Activated CD8-positive, alpha-beta memory T cell treated with anti-CD3 and anti-CD28 coated beads, Interleukin-2, amount 50 U/mL, for 4 hours (primary cell): Measurements from ENCODE around the gene TPP1.

Experiments
- DNase-seq: peaks from one replicate; pipeline ENCODE4 v3.0.0-alpha.2; 2020

Gene TPP1

GRCh38 chr11:6646918-6647679 lies 27.9 kb upstream of the TPP1 start:
- no peak for DNase-seq

GRCh38 chr11:6646576-6646917 lies 27.3 kb upstream of the TPP1 start:
- no peak for DNase-seq

- no peak for DNase-seq
These were observed 26.8 kb upstream of the TPP1 start for GRCh38 chr11:6646071-6646470.

GRCh38 chr11:6642957-6643356 lies 23.7 kb upstream of the TPP1 start:
- DNase-seq, result no peak

- no peak for DNase-seq
These were observed 21.9 kb upstream of the TPP1 start for GRCh38 chr11:6640985-6641701.

GRCh38 chr11:6640036-6640984 lies 21.1 kb upstream of the TPP1 start:
- DNase-seq, result no peak

- DNase-seq, result no peak
These were observed 19.2 kb upstream of the TPP1 start for GRCh38 chr11:6638429-6638828.

- DNase-seq, result no peak
These were observed 18.6 kb upstream of the TPP1 start for GRCh38 chr11:6637871-6638270.

GRCh38 chr11:6636480-6636879 lies 17.3 kb upstream of the TPP1 start:
- DNase-seq, result no peak

- no peak for DNase-seq
These were observed 16.1 kb upstream of the TPP1 start for GRCh38 chr11:6635082-6635932.

- no peak for DNase-seq
These were observed 15.3 kb upstream of the TPP1 start for GRCh38 chr11:6634534-6634933.

GRCh38 chr11:6633422-6634408 lies 14.5 kb upstream of the TPP1 start:
- DNase-seq, result no peak

- no peak for DNase-seq
These were observed 13.2 kb upstream of the TPP1 start for GRCh38 chr11:6632116-6633073.

- no peak for DNase-seq
These were observed 12.2 kb upstream of the TPP1 start for GRCh38 chr11:6631361-6631890.

GRCh38 chr11:6630632-6631291 lies 11.5 kb upstream of the TPP1 start:
- no peak for DNase-seq

- no peak for DNase-seq
These were observed 10.8 kb upstream of the TPP1 start for GRCh38 chr11:6629892-6630631.

GRCh38 chr11:6629573-6629891 lies 10.3 kb upstream of the TPP1 start:
- no peak for DNase-seq

- DNase-seq, result no peak
These were observed 9.3 kb upstream of the TPP1 start for GRCh38 chr11:6628526-6628925.
